ENCODE data around the gene PBX1. TPM values are rescaled to one million over a fixed set of nuclear protein-coding genes. Genes with fewer than 3 reads are reported as not detected.
A peak's percentile ranks its signal among the peaks of the same experiment; 100 is the strongest.

PBX1 gene
- total and polyA plus RNA-seq, 4 donors, result 81.7 to 118 (median 98.2) TPM

- Histone ChIP-seq H3K27ac (ENCODE audit: low read depth, low read length) (no peak overlapping the region), H3K4me3 (ENCODE audit: low read depth, low read length) (no peak overlapping the region), H3K27me3 (ENCODE audit: control insufficient read depth, insufficient read depth, low read length) (peaks cover 2% of the 10 kb centered on the region), H3K4me1 (ENCODE audit: control insufficient read depth, insufficient read depth, low read length) (peaks cover 6% of the 10 kb centered on the region), H3K9me3 (ENCODE audit: control insufficient read depth, insufficient read depth, low read length) (no peaks in the 10 kb centered on the region), H3K36me3 (ENCODE audit: control insufficient read depth, insufficient read depth, low read length) (no peaks in the 10 kb centered on the region)
- DNase-seq (ENCODE audit: low read depth in 4 of 6, low spot score in 6 of 6), result no peak
- 88% methylated on average over 3 of the region's 5 CpGs for WGBS (ENCODE audit: insufficient coverage)
Observed at GRCh38 chr1:164695956-164696665, 137.1 kb downstream of the PBX1 start.

DNA sequence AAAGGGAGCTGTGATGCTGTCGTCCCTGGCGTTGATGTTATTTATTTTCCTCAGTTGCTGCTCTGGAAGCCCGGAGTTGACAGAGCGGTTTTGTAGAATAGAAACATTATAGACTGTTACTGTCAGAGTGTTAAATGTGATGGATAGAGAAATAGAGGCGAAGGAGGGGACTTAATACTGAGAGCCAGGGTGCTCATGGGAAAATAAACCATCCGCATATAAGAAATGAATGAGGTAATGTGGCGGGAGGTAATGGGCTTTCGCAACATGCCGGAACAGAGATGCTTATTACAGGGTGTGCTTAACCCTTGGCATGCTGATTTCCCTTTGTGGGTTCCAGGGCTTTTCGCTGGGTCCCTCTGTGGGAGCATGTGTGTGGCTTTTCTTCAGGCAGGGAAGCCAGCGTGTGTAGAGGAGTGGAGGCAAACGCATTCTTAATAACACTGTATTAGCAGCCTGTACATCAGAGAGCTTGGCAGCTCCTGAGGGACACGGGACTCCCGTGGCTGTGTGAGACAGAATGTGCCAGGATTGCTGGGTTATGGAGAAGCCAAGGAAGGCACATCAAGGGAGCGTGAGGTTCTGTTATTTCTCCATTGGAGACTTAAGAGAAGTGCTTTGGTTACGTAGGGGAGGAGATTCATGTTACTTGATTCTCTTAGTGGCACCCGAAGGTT, 141.0 kb downstream of the PBX1 start:
- Histone ChIP-seq H3K9me3 (ENCODE audit: control insufficient read depth, insufficient read depth, low read length) (no peaks in the 10 kb centered on the region), H3K4me3 (ENCODE audit: low read depth, low read length) (no peak overlapping the region), H3K4me1 (ENCODE audit: control insufficient read depth, insufficient read depth, low read length) (peaks cover 10% of the 10 kb centered on the region), H3K27me3 (ENCODE audit: control insufficient read depth, insufficient read depth, low read length) (no peaks in the 10 kb centered on the region), H3K36me3 (ENCODE audit: control insufficient read depth, insufficient read depth, low read length) (no peaks in the 10 kb centered on the region), H3K27ac (ENCODE audit: low read depth, low read length) (no peak overlapping the region)
- peak in 1 of 6 donors; percentile 88 for DNase-seq (ENCODE audit: low read depth in 4 of 6, low spot score in 6 of 6)
- WGBS (ENCODE audit: insufficient coverage), result 35% methylated on average over 12 of the region's 17 CpGs

DNA sequence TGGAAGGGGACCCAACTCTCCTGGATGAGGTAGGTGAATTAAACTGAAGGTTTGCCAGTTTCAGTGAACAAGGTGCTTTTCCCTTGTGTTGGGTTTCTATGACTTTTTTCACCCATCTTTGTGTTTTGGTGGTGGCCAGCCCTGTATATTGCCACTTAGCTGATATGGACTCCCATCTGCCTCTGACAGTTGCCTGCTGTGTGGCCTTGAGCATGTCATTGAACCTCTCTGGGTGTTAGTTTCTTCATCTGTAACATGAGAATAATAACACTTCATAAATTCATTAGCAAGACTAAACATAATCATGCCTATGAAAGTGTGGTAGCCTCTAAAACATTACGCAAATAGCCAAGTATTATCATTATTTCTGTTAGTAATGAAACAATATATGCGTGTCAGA, 141.7 kb downstream of the PBX1 start:
- no peak for DNase-seq (ENCODE audit: low read depth in 4 of 6, low spot score in 6 of 6)
- H3K9me3 ChIP-seq (ENCODE audit: control insufficient read depth, insufficient read depth, low read length), result no peaks in the 10 kb centered on the region
- no peaks in the 10 kb centered on the region for H3K36me3 ChIP-seq (ENCODE audit: control insufficient read depth, insufficient read depth, low read length)
- H3K27ac ChIP-seq (ENCODE audit: low read depth, low read length), result no peak overlapping the region
- H3K4me3 ChIP-seq (ENCODE audit: low read depth, low read length), result no peak overlapping the region
- WGBS (ENCODE audit: insufficient coverage), result no CpG with 5 or more reads among the region's 2 CpGs
- H3K4me1 ChIP-seq (ENCODE audit: control insufficient read depth, insufficient read depth, low read length), result peaks cover 11% of the 10 kb centered on the region
- H3K27me3 ChIP-seq (ENCODE audit: control insufficient read depth, insufficient read depth, low read length), result no peaks in the 10 kb centered on the region

- no CpG with 5 or more reads among the region's 2 CpGs for WGBS (ENCODE audit: insufficient coverage)
- Histone ChIP-seq H3K36me3 (ENCODE audit: control insufficient read depth, insufficient read depth, low read length) (no peaks in the 10 kb centered on the region), H3K27me3 (ENCODE audit: control insufficient read depth, insufficient read depth, low read length) (no peaks in the 10 kb centered on the region), H3K9me3 (ENCODE audit: control insufficient read depth, insufficient read depth, low read length) (no peaks in the 10 kb centered on the region), H3K27ac (ENCODE audit: low read depth, low read length) (no peak overlapping the region), H3K4me3 (ENCODE audit: low read depth, low read length) (no peak overlapping the region), H3K4me1 (ENCODE audit: control insufficient read depth, insufficient read depth, low read length) (peaks cover 11% of the 10 kb centered on the region)
- DNase-seq (ENCODE audit: low read depth in 4 of 6, low spot score in 6 of 6), result no peak
Observed at GRCh38 chr1:164701189-164701761, 142.3 kb downstream of the PBX1 start.

DNA sequence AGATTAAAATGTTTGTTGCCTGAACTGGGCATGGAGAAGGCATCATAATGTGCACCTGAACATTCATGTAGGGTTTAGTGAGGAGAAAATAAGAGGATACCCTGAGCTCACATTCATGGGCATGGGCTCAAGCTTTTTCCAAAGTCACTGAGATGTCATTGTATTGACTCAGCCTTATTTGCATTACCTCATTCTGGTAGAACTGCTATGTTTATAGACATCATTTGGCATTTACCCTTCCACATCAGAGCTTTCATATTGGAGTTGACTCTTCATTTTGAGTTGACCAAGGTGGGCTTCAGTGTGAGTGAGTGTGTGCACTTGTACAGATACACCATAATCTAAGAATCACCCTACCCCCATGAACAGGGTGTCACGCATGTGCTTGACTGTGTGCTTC, 143.2 kb downstream of the PBX1 start:
- Histone ChIP-seq H3K4me1 (ENCODE audit: control insufficient read depth, insufficient read depth, low read length) (peaks cover 16% of the 10 kb centered on the region), H3K36me3 (ENCODE audit: control insufficient read depth, insufficient read depth, low read length) (no peaks in the 10 kb centered on the region), H3K4me3 (ENCODE audit: low read depth, low read length) (no peak overlapping the region), H3K9me3 (ENCODE audit: control insufficient read depth, insufficient read depth, low read length) (no peaks in the 10 kb centered on the region), H3K27me3 (ENCODE audit: control insufficient read depth, insufficient read depth, low read length) (no peaks in the 10 kb centered on the region), H3K27ac (ENCODE audit: low read depth, low read length) (no peak overlapping the region)
- no CpG with 5 or more reads among the region's 1 CpG for WGBS (ENCODE audit: insufficient coverage)
- no peak for DNase-seq (ENCODE audit: low read depth in 4 of 6, low spot score in 6 of 6)

- H3K27ac ChIP-seq (ENCODE audit: low read depth, low read length), result no peak overlapping the region
- DNase-seq (ENCODE audit: low read depth in 4 of 6, low spot score in 6 of 6), result no peak
- H3K4me1 ChIP-seq (ENCODE audit: control insufficient read depth, insufficient read depth, low read length), result peaks cover 21% of the 10 kb centered on the region
Observed at GRCh38 chr1:164702664-164703063, 143.7 kb downstream of the PBX1 start.

DNA sequence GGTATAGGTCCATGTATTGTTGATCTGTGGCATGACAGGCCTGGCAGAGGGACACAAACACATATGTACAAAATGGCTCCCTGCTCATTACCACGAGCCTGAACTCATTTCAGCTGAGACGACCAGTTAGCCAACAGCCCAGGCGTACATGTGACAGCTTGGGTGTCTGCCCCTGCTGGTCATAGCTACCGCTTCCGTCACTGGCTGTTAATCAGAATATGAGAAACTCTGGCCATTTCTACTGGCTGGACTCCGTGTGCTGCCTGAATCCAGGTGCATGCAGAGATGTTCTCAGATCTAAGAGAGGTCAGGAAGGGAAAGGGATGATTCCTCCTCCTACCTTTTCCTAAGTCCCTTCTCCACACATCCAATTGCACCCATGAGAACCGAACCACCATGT, 144.5 kb downstream of the PBX1 start:
- DNase-seq (ENCODE audit: low read depth in 4 of 6, low spot score in 6 of 6), result peak in 1 of 6 donors; percentile 65
- Histone ChIP-seq H3K27me3 (ENCODE audit: control insufficient read depth, insufficient read depth, low read length) (no peaks in the 10 kb centered on the region), H3K4me3 (ENCODE audit: low read depth, low read length) (no peak overlapping the region), H3K27ac (ENCODE audit: low read depth, low read length) (no peak overlapping the region), H3K4me1 (ENCODE audit: control insufficient read depth, insufficient read depth, low read length) (peaks cover 25% of the 10 kb centered on the region), H3K9me3 (ENCODE audit: control insufficient read depth, insufficient read depth, low read length) (no peaks in the 10 kb centered on the region), H3K36me3 (ENCODE audit: control insufficient read depth, insufficient read depth, low read length) (no peaks in the 10 kb centered on the region)
- 63% methylated on average over 3 of the region's 7 CpGs for WGBS (ENCODE audit: insufficient coverage)

More at GRCh38 chr1:164702664-164703063, 143.7 kb downstream of the PBX1 start:
- Histone ChIP-seq H3K27me3 (ENCODE audit: control insufficient read depth, insufficient read depth, low read length) (no peaks in the 10 kb centered on the region), H3K4me3 (ENCODE audit: low read depth, low read length) (no peak overlapping the region), H3K9me3 (ENCODE audit: control insufficient read depth, insufficient read depth, low read length) (no peaks in the 10 kb centered on the region), H3K36me3 (ENCODE audit: control insufficient read depth, insufficient read depth, low read length) (no peaks in the 10 kb centered on the region)
- WGBS (ENCODE audit: insufficient coverage), result no CpG with 5 or more reads among the region's 2 CpGs

DNA sequence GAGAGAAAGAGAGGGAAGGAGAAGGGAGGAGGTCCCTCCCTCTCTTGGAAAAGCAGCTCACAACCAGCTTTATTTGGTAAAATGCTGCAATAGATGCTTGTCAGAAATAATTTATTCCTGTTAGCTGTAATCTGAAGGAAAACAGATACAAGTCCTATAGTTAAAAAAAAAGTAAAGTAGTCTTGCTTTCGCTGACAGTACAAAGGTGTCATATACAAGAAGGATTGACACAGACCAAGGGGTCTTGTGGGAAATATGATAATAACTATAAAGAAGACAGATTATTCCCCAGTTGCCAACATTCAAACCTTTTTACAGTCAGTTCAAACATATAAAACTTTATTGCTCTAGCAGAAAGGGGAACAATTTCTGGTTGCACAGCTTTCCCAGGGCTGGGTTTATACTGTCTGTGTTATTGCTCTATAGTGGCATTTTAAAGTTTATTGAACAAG, 145.0 kb downstream of the PBX1 start:
- no peaks in the 10 kb centered on the region for H3K27me3 ChIP-seq (ENCODE audit: control insufficient read depth, insufficient read depth, low read length)
- no peaks in the 10 kb centered on the region for H3K9me3 ChIP-seq (ENCODE audit: control insufficient read depth, insufficient read depth, low read length)
- H3K4me3 ChIP-seq (ENCODE audit: low read depth, low read length), result no peak overlapping the region
- H3K4me1 ChIP-seq (ENCODE audit: control insufficient read depth, insufficient read depth, low read length), result peaks cover 25% of the 10 kb centered on the region
- H3K36me3 ChIP-seq (ENCODE audit: control insufficient read depth, insufficient read depth, low read length), result no peaks in the 10 kb centered on the region
- WGBS (ENCODE audit: insufficient coverage), result no CpG with 5 or more reads among the region's 1 CpG
- H3K27ac ChIP-seq (ENCODE audit: low read depth, low read length), result no peak overlapping the region
- peak in 1 of 6 donors; percentile 83 for DNase-seq (ENCODE audit: low read depth in 4 of 6, low spot score in 6 of 6)

GRCh38 chr1:164704954-164705353, 146.0 kb downstream of the PBX1 start:
- Histone ChIP-seq H3K9me3 (ENCODE audit: control insufficient read depth, insufficient read depth, low read length) (no peaks in the 10 kb centered on the region), H3K4me3 (ENCODE audit: low read depth, low read length) (no peak overlapping the region), H3K36me3 (ENCODE audit: control insufficient read depth, insufficient read depth, low read length) (no peaks in the 10 kb centered on the region), H3K27me3 (ENCODE audit: control insufficient read depth, insufficient read depth, low read length) (no peaks in the 10 kb centered on the region), H3K27ac (ENCODE audit: low read depth, low read length) (no peak overlapping the region), H3K4me1 (ENCODE audit: control insufficient read depth, insufficient read depth, low read length) (peaks cover 28% of the 10 kb centered on the region)
- WGBS (ENCODE audit: insufficient coverage), result no CpG with 5 or more reads among the region's 1 CpG
- DNase-seq (ENCODE audit: low read depth in 4 of 6, low spot score in 6 of 6), result peak in 2 of 6 donors; percentile 54 to 64

All from spinal cord (tissue), 10 donors.